ENCODE data around the gene UNCX.

DNA sequence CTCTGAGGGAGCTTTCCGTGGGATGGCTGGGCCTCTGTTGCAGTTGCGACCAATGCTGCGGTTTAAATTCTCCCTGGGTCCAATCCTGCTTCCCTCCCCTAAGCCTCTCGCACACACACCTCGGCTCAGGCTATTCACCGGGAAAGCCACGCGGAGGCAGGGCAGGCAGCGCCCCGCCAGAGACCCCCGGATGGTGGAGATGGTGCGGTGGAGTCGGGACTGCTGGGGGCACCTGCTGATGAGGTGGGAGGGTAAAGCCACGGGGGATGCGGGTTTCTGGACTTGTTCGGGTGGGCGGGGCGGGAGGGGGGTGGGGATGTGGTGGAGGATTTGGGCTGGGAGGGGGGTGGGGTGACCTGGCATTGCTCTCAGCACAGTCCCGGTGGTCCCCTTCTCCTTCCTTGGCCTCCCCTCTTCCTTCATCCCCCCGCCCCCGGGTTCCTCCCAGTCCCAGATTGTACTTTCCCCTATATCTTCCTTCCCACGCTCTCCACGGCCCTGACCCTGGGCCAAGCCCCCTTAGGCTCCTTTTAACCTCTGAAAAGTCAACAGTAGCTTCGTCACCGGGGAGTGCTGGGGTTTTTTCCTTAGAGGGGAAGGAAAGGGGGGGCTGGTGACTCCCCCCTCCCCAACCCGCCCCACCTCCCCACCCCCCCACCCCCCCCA, 16.4 kb downstream of the UNCX start:
- TF ChIP-seq EZH2phosphoT487 (IDR thresholded peaks at IDR 0.05; ENCODE audit: low read length), result no peak
- TF ChIP-seq, protein P1, sequence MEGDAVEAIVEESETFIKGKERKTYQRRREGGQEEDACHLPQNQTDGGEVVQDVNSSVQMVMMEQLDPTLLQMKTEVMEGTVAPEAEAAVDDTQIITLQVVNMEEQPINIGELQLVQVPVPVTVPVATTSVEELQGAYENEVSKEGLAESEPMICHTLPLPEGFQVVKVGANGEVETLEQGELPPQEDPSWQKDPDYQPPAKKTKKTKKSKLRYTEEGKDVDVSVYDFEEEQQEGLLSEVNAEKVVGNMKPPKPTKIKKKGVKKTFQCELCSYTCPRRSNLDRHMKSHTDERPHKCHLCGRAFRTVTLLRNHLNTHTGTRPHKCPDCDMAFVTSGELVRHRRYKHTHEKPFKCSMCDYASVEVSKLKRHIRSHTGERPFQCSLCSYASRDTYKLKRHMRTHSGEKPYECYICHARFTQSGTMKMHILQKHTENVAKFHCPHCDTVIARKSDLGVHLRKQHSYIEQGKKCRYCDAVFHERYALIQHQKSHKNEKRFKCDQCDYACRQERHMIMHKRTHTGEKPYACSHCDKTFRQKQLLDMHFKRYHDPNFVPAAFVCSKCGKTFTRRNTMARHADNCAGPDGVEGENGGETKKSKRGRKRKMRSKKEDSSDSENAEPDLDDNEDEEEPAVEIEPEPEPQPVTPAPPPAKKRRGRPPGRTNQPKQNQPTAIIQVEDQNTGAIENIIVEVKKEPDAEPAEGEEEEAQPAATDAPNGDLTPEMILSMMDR (IDR thresholded peaks at IDR 0.05; ENCODE audit: low read length), result no peak
